ENCODE measurements around the gene TREM2.

TREM2 gene

GRCh38 chr6:41182069-41183034 is 19.4 kb upstream of the TREM2 start:
- DNase-seq (ENCODE audit: low read depth, low spot score), result peak; percentile 54

- no peak for DNase-seq (ENCODE audit: low read depth, low spot score)
Measured at GRCh38 chr6:41181566-41181965, 18.6 kb upstream of the TREM2 start.

GRCh38 chr6:41179163-41179562 is 16.2 kb upstream of the TREM2 start:
- no peak for DNase-seq (ENCODE audit: low read depth, low spot score)

- DNase-seq (ENCODE audit: low read depth, low spot score), result no peak
Measured at GRCh38 chr6:41177695-41178094, 14.8 kb upstream of the TREM2 start.

GRCh38 chr6:41177287-41177686 is 14.4 kb upstream of the TREM2 start:
- DNase-seq (ENCODE audit: low read depth, low spot score), result no peak

- no peak for DNase-seq (ENCODE audit: low read depth, low spot score)
Measured at GRCh38 chr6:41176189-41176588, 13.3 kb upstream of the TREM2 start.

- no peak for DNase-seq (ENCODE audit: low read depth, low spot score)
Measured at GRCh38 chr6:41175084-41175483, 12.2 kb upstream of the TREM2 start.

- DNase-seq (ENCODE audit: low read depth, low spot score), result no peak
Measured at GRCh38 chr6:41174610-41175009, 11.7 kb upstream of the TREM2 start.

GRCh38 chr6:41171908-41172307 is 9.0 kb upstream of the TREM2 start:
- DNase-seq (ENCODE audit: low read depth, low spot score), result no peak

GRCh38 chr6:41170547-41171160 is 7.7 kb upstream of the TREM2 start:
- no peak for DNase-seq (ENCODE audit: low read depth, low spot score)

GRCh38 chr6:41167173-41167963 is 4.5 kb upstream of the TREM2 start:
- peak; percentile 63 for DNase-seq (ENCODE audit: low read depth, low spot score)

- no peak for DNase-seq (ENCODE audit: low read depth, low spot score)
Measured at GRCh38 chr6:41164551-41165120, 1.7 kb upstream of the TREM2 start.

GRCh38 chr6:41163419-41163717 is 452 bp upstream of the TREM2 start:
- DNase-seq (ENCODE audit: low read depth, low spot score), result no peak

GRCh38 chr6:41161851-41162552 is 914 bp downstream of the TREM2 start:
- no peak for DNase-seq (ENCODE audit: low read depth, low spot score)

GRCh38 chr6:41161380-41161779 is 1.5 kb downstream of the TREM2 start:
- DNase-seq (ENCODE audit: low read depth, low spot score), result peak; percentile 89

- DNase-seq (ENCODE audit: low read depth, low spot score), result no peak
Measured at GRCh38 chr6:41160933-41161332, 2.0 kb downstream of the TREM2 start.

GRCh38 chr6:41159415-41160082 is 3.4 kb downstream of the TREM2 start:
- no peak for DNase-seq (ENCODE audit: low read depth, low spot score)

GRCh38 chr6:41157323-41157722 is 5.6 kb downstream of the TREM2 start:
- no peak for DNase-seq (ENCODE audit: low read depth, low spot score)

- no peak for DNase-seq (ENCODE audit: low read depth, low spot score)
Measured at GRCh38 chr6:41156771-41157170, 6.1 kb downstream of the TREM2 start.

GRCh38 chr6:41156001-41156400 is 6.9 kb downstream of the TREM2 start:
- no peak for DNase-seq (ENCODE audit: low read depth, low spot score)

Measured in ELF-1 (cell line).